Lung (tissue), 12 donors: ENCODE results near the gene TTC7B. TPM values are rescaled to one million over a fixed set of nuclear protein-coding genes. Genes with fewer than 3 reads are reported as not detected.

Source experiments
- ATAC-seq: fragments of 200-7000 bp; cut with Tn5 transposase; one replicate; pipeline ENCODE4 v1.9.1; 2020; ENCODE audit warnings: moderate number of reproducible peaks; ENCODE audit not compliant: insufficient read depth, low FRiP score
- DNase-seq, 3 donors: peaks; one replicate each; pipeline ENCODE4 v3.0.0-alpha.2; 2013 to 2017
- H3K27ac ChIP-seq, 2 donors: one replicate each; pipeline ENCODE4 v1.5.1; 2013; ENCODE audit warnings: mild to moderate bottlenecking in 2 of 2, moderate library complexity in 2 of 2, control low read depth in 1 of 2, inconsistent platforms in 1 of 2, low read depth in 1 of 2, low read length in 1 of 2
- H3K27me3 ChIP-seq, 3 donors: one replicate each; pipeline ENCODE4 v1.5.1; 2013; ENCODE audit warnings: low read length in 2 of 3; ENCODE audit not compliant: control insufficient read depth in 3 of 3, insufficient read depth in 3 of 3
- H3K36me3 ChIP-seq, 4 donors: one replicate each; pipeline ENCODE4 v1.5.1; 2013; ENCODE audit warnings: low read length in 4 of 4, mild to moderate bottlenecking in 1 of 4, moderate library complexity in 1 of 4; ENCODE audit not compliant: control insufficient read depth in 4 of 4, insufficient read depth in 4 of 4
- H3K4me1 ChIP-seq, 5 donors: one replicate each; pipeline ENCODE4 v1.5.1; 2013; ENCODE audit warnings: low read length in 5 of 5, mild to moderate bottlenecking in 2 of 5, moderate library complexity in 1 of 5; ENCODE audit not compliant: control insufficient read depth in 5 of 5, insufficient read depth in 5 of 5
- H3K4me3 ChIP-seq: one replicate; pipeline ENCODE4 v1.5.1; 2013; ENCODE audit warnings: mild to moderate bottlenecking, control low read depth, moderate library complexity
- H3K9ac ChIP-seq, 2 donors: one replicate each; pipeline ENCODE4 v1.5.1; 2013; ENCODE audit warnings: low read length in 2 of 2, control low read depth in 1 of 2; ENCODE audit not compliant: insufficient read depth in 1 of 2
- H3K9me3 ChIP-seq, 4 donors: one replicate each; pipeline ENCODE4 v1.5.1; 2013; ENCODE audit warnings: low read length in 3 of 4, mild to moderate bottlenecking in 1 of 4, moderate library complexity in 1 of 4; ENCODE audit not compliant: control insufficient read depth in 4 of 4, insufficient read depth in 3 of 4
- CTCF ChIP-seq: IDR thresholded peaks from 2 replicates; pipeline ENCODE4 v1.5.1; 2012; ENCODE audit warnings: mild to moderate bottlenecking; ENCODE audit errors: control extremely low read depth, extremely low read depth
- WGBS, 2 donors: extraction: QIAGEN DNeasy Blood & Tissue Kit; methylation state at CpG; one replicate each; pipeline ENCODE4 v1.1.7; 2013; 5-methylcytosine and 5-hydroxymethylcytosine counted together
- polyA plus RNA-seq, 2 donors: library from polyadenylated mRNA; stranded (reverse); fragments of 200-250 nt; gene quantifications; one replicate each; pipeline ENCODE4 v1.2.1, GENCODE V29; 2013
- total RNA-seq, 2 donors: library from RNA; depleted of rRNA in 1 of 2; stranded (reverse); fragments of >200 nt in 1 of 2; gene quantifications; one replicate each; pipeline ENCODE4 v1.2.1, GENCODE V29; 2014 to 2021
- donor health status: control.
- donor health status: control.
- donor health status: Bipolar disorder and iron deficiency.
- donor health status: healthy.
- donor health status: DM: yes; HTN: yes; CAD: no.

TTC7B gene
- total and polyA plus RNA-seq, 4 donors, result 11.0 to 39.6 (median 23.0) TPM

GRCh38 chr14:90783344-90783743, 32.9 kb downstream of the TTC7B start:
- Histone ChIP-seq H3K9me3 (no peaks in the 10 kb centered on the region), H3K36me3 (peaks cover 0 to 25% (median 12%) of the 10 kb centered on the region in 4 donors), H3K4me1 (peaks cover 0 to 1% (median 0%) of the 10 kb centered on the region in 5 donors), H3K27ac (no peak overlapping the region), H3K9ac (no peak overlapping the region), H3K27me3 (no peaks in the 10 kb centered on the region), H3K4me3 (no peak overlapping the region)
- no peak for TF ChIP-seq CTCF
- DNase-seq, result no peak
- WGBS, 2 donors, result 95 to 97% methylated on average over 6 of the region's 6 CpGs
- ATAC-seq, result no peak

GRCh38 chr14:90782892-90783291, 33.3 kb downstream of the TTC7B start:
- Histone ChIP-seq H3K9ac (no peak overlapping the region), H3K27ac (no peak overlapping the region), H3K9me3 (no peaks in the 10 kb centered on the region), H3K27me3 (no peaks in the 10 kb centered on the region), H3K4me3 (no peak overlapping the region), H3K36me3 (peaks cover 0 to 29% (median 13%) of the 10 kb centered on the region in 4 donors), H3K4me1 (peaks cover 0 to 1% (median 0%) of the 10 kb centered on the region in 5 donors)
- 67 to 73% methylated on average over 4 of the region's 4 CpGs for WGBS, 2 donors
- DNase-seq (no peak), ATAC-seq (no peak)
- TF ChIP-seq CTCF, result no peak

GRCh38 chr14:90781876-90782275, 34.4 kb downstream of the TTC7B start:
- DNase-seq, result no peak
- Histone ChIP-seq H3K27me3 (no peaks in the 10 kb centered on the region), H3K36me3 (peaks cover 0 to 31% (median 14%) of the 10 kb centered on the region in 4 donors), H3K4me1 (peaks cover 0 to 1% (median 0%) of the 10 kb centered on the region in 5 donors), H3K27ac (no peak overlapping the region), H3K9me3 (no peaks in the 10 kb centered on the region), H3K9ac (no peak overlapping the region), H3K4me3 (no peak overlapping the region)
- 86 to 94% methylated on average over 8 of the region's 8 CpGs for WGBS, 2 donors
- TF ChIP-seq CTCF, result no peak
- no peak for ATAC-seq

GRCh38 chr14:90781344-90781761, 34.9 kb downstream of the TTC7B start:
- no peaks in the 10 kb centered on the region for H3K9me3 ChIP-seq
- DNase-seq, result no peak

More at GRCh38 chr14:90781344-90781761, 34.9 kb downstream of the TTC7B start:
- no peaks in the 10 kb centered on the region for H3K27me3 ChIP-seq
- H3K9ac ChIP-seq, result no peak overlapping the region
- TF ChIP-seq CTCF, result no peak
- H3K36me3 ChIP-seq, result peaks cover 0 to 31% (median 16%) of the 10 kb centered on the region in 4 donors
- peaks cover 0 to 1% (median 0%) of the 10 kb centered on the region in 5 donors for H3K4me1 ChIP-seq
- no peak overlapping the region for H3K4me3 ChIP-seq
- no peak for ATAC-seq
- H3K27ac ChIP-seq, result no peak overlapping the region
- 79 to 87% methylated on average over 4 of the region's 4 CpGs for WGBS, 2 donors
